Panc1 (cell line): ENCODE results near the gene NCS1. TPM values are rescaled to one million over a fixed set of nuclear protein-coding genes. Genes with fewer than 3 reads are reported as not detected.

Experiments
- ATAC-seq: fragments of 200-7000 bp; cut with Tn5 transposase; 2 replicates; pipeline ENCODE4 v1.9.1; 2020; ENCODE audit warnings: mild to moderate bottlenecking, moderate library complexity
- BruUV-seq: library from RNA; stranded (reverse); fragments of 400-500 nt; replicated peaks from 2 replicates; lab custom pipeline; 2021; lab: Mats Ljungman, UMichigan
- CTCF ChIA-PET: fragments of 300-600 bp; sonication (Branson Sonifier 250); formaldehyde crosslinking; loops from one replicate; lab custom pipeline; 2022; ENCODE audit warnings: antibody characterized with exemption; lab: Charles Lee
- POLR2A ChIA-PET: fragments of 300-600 bp; sonication (Branson Sonifier 250); formaldehyde crosslinking; loops from one replicate; lab custom pipeline; 2022; ENCODE audit warnings: antibody characterized with exemption; lab: Charles Lee
- DNase-seq: peaks from one replicate; pipeline ENCODE4 v3.0.0-alpha.2; 2010; ENCODE audit warnings: low read depth, low spot score
- H3K27ac ChIP-seq: 2 replicates; pipeline ENCODE4 v1.5.1; 2011; ENCODE audit warnings: mild to moderate bottlenecking, low read length, inconsistent platforms
- H3K27me3 ChIP-seq: fragments of 200-500 bp; sonication (Bioruptor generic); 2 replicates; pipeline ENCODE4 v1.6.0; 2014; ENCODE audit warnings: low read length, inconsistent platforms; ENCODE audit not compliant: control insufficient read depth, insufficient read depth
- H3K36me3 ChIP-seq: fragments of 200-500 bp; sonication (Bioruptor generic); 2 replicates; pipeline ENCODE4 v1.5.1; 2014; ENCODE audit warnings: inconsistent platforms, mild to moderate bottlenecking, low read length, moderate library complexity; ENCODE audit not compliant: control insufficient read depth, insufficient read depth
- H3K4me1 ChIP-seq: 2 replicates; pipeline ENCODE4 v1.5.1; 2011; ENCODE audit warnings: inconsistent platforms, mild to moderate bottlenecking, low read length, moderate library complexity; ENCODE audit not compliant: control insufficient read depth, insufficient read depth
- H3K4me3 ChIP-seq, 2 experiments: 2 replicates each; pipeline ENCODE4 v1.5.1; 2011 to 2012; ENCODE audit warnings: low read depth in 2 of 2, low read length in 2 of 2, mild to moderate bottlenecking in 2 of 2, inconsistent platforms in 1 of 2, moderate library complexity in 1 of 2
- H3K9me3 ChIP-seq: fragments of 200-500 bp; sonication (Bioruptor generic); 2 replicates; pipeline ENCODE4 v1.5.1; 2014; ENCODE audit warnings: low read depth, mild to moderate bottlenecking, inconsistent platforms, low read length, moderate library complexity; ENCODE audit not compliant: control insufficient read depth, insufficient read depth
- CTCF ChIP-seq: fragments of 450-650 bp; IDR thresholded peaks from 2 replicates; pipeline ENCODE4 v1.5.1; 2017; ENCODE audit warnings: mild to moderate bottlenecking
- POLR2AphosphoS5 ChIP-seq: IDR thresholded peaks from 2 replicates; pipeline ENCODE4 v1.6.1; 2012; ENCODE audit warnings: mild to moderate bottlenecking, low read depth, low read length, moderate library complexity
- REST ChIP-seq, 2 experiments: IDR thresholded peaks; 2 replicates each; pipeline ENCODE4 v1.6.1; 2011 to 2012; ENCODE audit warnings: low read depth in 2 of 2, control low read depth in 1 of 2, low read length in 1 of 2, mild to moderate bottlenecking in 1 of 2, moderate library complexity in 1 of 2; ENCODE audit not compliant: insufficient read depth in 1 of 2
- SIN3A ChIP-seq: IDR thresholded peaks from 2 replicates; pipeline ENCODE4 v1.6.1; 2012; ENCODE audit warnings: low read depth, mild to moderate bottlenecking, low read length, moderate library complexity, borderline replicate concordance; ENCODE audit not compliant: insufficient read depth
- TCF7L2 ChIP-seq: IDR thresholded peaks from 2 replicates; pipeline ENCODE4 v1.6.1; 2011; ENCODE audit warnings: mild to moderate bottlenecking, low read depth, low read length, inconsistent platforms
- in situ Hi-C: cut with HindIII; loops from 2 replicates; pipeline ENCODE4 v1.10.0; 2016; ENCODE audit warnings: low sequenced_read_pairs, low pct_unique_long_range_greater_than_20kb
- intact Hi-C: fragments of 100-400 bp; cut with micrococcal nuclease; formaldehyde crosslinking; loops from one replicate; pipeline ENCODE4 v1.10.0; 2022; ENCODE audit not compliant: unreplicated experiment
- total RNA-seq: library from RNA; stranded (reverse); gene quantifications from one replicate; pipeline ENCODE4 v1.2.1, GENCODE V29; 2021; ENCODE audit not compliant: unreplicated experiment

Gene NCS1
- total RNA-seq, 1 experiment from 2014 or later: 31.6 TPM

- DNase-seq (no peak), ATAC-seq (peak; percentile 46; the same call in 1 of the 2 replicates)
- Histone ChIP-seq H3K9me3 (no peaks in the 10 kb centered on the region), H3K27me3 (no peaks in the 10 kb centered on the region), H3K4me3 (no peak overlapping the region), H3K4me1 (no peaks in the 10 kb centered on the region), H3K36me3 (no peaks in the 10 kb centered on the region), H3K27ac (no peak overlapping the region)
- CTCF ChIA-PET: interaction anchor here (0.6 to 0.7 kb wide), 2 partner anchors 79 to 419 kb away, joined by 3 to 4 read pairs; no protein-coding TSS in a partner anchor
- in situ Hi-C loops: no loop called here
- no TSS peak for BruUV-seq
- TF ChIP-seq SIN3A (no peak), POLR2AphosphoS5 (no peak), CTCF (no peak), REST (IDR thresholded peaks at IDR 0.05; ENCODE audit: insufficient read depth in 1 of 2, low read depth in 2 of 2, low read length in 1 of 2) (no peak), TCF7L2 (no peak)
- intact Hi-C loops: no loop called here
- POLR2A ChIA-PET: no interaction called here
Measured at GRCh38 chr9:130143279-130143893, 28.8 kb upstream of the NCS1 start.

- Histone ChIP-seq H3K9me3 (no peaks in the 10 kb centered on the region), H3K36me3 (no peaks in the 10 kb centered on the region), H3K4me3 (no peak overlapping the region), H3K27ac (no peak overlapping the region), H3K27me3 (no peaks in the 10 kb centered on the region), H3K4me1 (no peaks in the 10 kb centered on the region)
- no peak for TF ChIP-seq SIN3A
- no peak for TF ChIP-seq POLR2AphosphoS5
- BruUV-seq: no TSS peak
- in situ Hi-C loops (no loop called here), intact Hi-C loops (no loop called here)
- POLR2A ChIA-PET: no interaction called here
- CTCF ChIA-PET: interaction anchor here (0.7 kb wide), 2 partner anchors 72 to 157 kb away, joined by 7 to 9 read pairs; no protein-coding TSS in a partner anchor
- no peak for DNase-seq
- no peak for ATAC-seq
Measured at GRCh38 chr9:130143958-130144366, 28.2 kb upstream of the NCS1 start.

GRCh38 chr9:130144703-130145102 is 27.5 kb upstream of the NCS1 start:
- in situ Hi-C loops: no loop called here

More at GRCh38 chr9:130144703-130145102, 27.5 kb upstream of the NCS1 start:
- Histone ChIP-seq H3K4me3 (no peak overlapping the region), H3K9me3 (no peaks in the 10 kb centered on the region), H3K36me3 (no peaks in the 10 kb centered on the region), H3K27ac (no peak overlapping the region), H3K4me1 (no peaks in the 10 kb centered on the region), H3K27me3 (no peaks in the 10 kb centered on the region)
- intact Hi-C loops: no loop called here
- DNase-seq (no peak), ATAC-seq (no peak)
- CTCF ChIA-PET: interaction anchor here (0.6 to 0.7 kb wide), 3 partner anchors 20 to 156 kb away, joined by 7 to 15 read pairs (median 9); no protein-coding TSS in a partner anchor
- TF ChIP-seq SIN3A: no peak
- no peak for TF ChIP-seq TCF7L2
- no peak for TF ChIP-seq POLR2AphosphoS5
- no peak for TF ChIP-seq REST (IDR thresholded peaks at IDR 0.05; ENCODE audit: insufficient read depth in 1 of 2, low read depth in 2 of 2, low read length in 1 of 2)
- no peak for TF ChIP-seq CTCF
- BruUV-seq: no TSS peak
- POLR2A ChIA-PET: no interaction called here
